ENCODE results near the gene HRNR.

- TF ChIP-seq CTCF (IDR thresholded peaks at IDR 0.05; ENCODE audit: low read depth, low read length, missing input control) (no peak), EGR1 (IDR thresholded peaks at IDR 0.05; ENCODE audit: low read depth in 2 of 2) (no peak), HNF4G (IDR thresholded peaks at IDR 0.05) (no peak), SP1 (IDR thresholded peaks at IDR 0.05) (no peak)
Measured at GRCh38 chr1:152165286-152166077, 58.5 kb downstream of the HRNR start.

Measured in liver (tissue), 3 donors.